ENCODE results near the gene AOPEP.

Gene AOPEP

GRCh38 chr9:95105519-95106287, 379.2 kb downstream of the AOPEP start:
- DNase-seq = no peak

GRCh38 chr9:95107001-95107749, 380.7 kb downstream of the AOPEP start:
- DNase-seq = no peak

- DNase-seq = no peak
Measured at GRCh38 chr9:95107976-95108375, 381.5 kb downstream of the AOPEP start.

- no peak for DNase-seq
Measured at GRCh38 chr9:95108777-95109176, 382.3 kb downstream of the AOPEP start.

- DNase-seq = no peak
Measured at GRCh38 chr9:95109456-95109855, 383.0 kb downstream of the AOPEP start.

- DNase-seq = no peak
Measured at GRCh38 chr9:95110921-95111525, 384.5 kb downstream of the AOPEP start.

- no peak for DNase-seq
Measured at GRCh38 chr9:95111716-95112115, 385.2 kb downstream of the AOPEP start.

GRCh38 chr9:95112436-95113280, 386.2 kb downstream of the AOPEP start:
- DNase-seq = no peak

GRCh38 chr9:95115104-95115503, 388.6 kb downstream of the AOPEP start:
- no peak for DNase-seq

- no peak for DNase-seq
Measured at GRCh38 chr9:95116002-95116807, 389.7 kb downstream of the AOPEP start.

- no peak for DNase-seq
Measured at GRCh38 chr9:95116808-95117204, 390.3 kb downstream of the AOPEP start.

- DNase-seq = no peak
Measured at GRCh38 chr9:95118596-95118995, 392.1 kb downstream of the AOPEP start.

GRCh38 chr9:95120781-95121370, 394.4 kb downstream of the AOPEP start:
- DNase-seq = no peak

- no peak for DNase-seq
Measured at GRCh38 chr9:95124582-95125367, 398.3 kb downstream of the AOPEP start.

- no peak for DNase-seq
Measured at GRCh38 chr9:95125652-95126051, 399.2 kb downstream of the AOPEP start.

- DNase-seq = no peak
Measured at GRCh38 chr9:95126739-95127138, 400.2 kb downstream of the AOPEP start.

- peak; percentile 57 for DNase-seq
Measured at GRCh38 chr9:95127249-95128176, 401.0 kb downstream of the AOPEP start.

GRCh38 chr9:95128177-95128524, 401.7 kb downstream of the AOPEP start:
- DNase-seq = no peak

- no peak for DNase-seq
Measured at GRCh38 chr9:95129476-95130291, 403.2 kb downstream of the AOPEP start.
